Keratinocyte (primary cell): ENCODE data around the gene PTPRN2. TPM values are rescaled to one million over a fixed set of nuclear protein-coding genes. Genes with fewer than 3 reads are reported as not detected.

ENCODE experiments used
- DNase-seq: peaks from one replicate; pipeline ENCODE4 v3.0.0-alpha.2; 2011; ENCODE audit warnings: low read depth, missing footprints, low spot score
- FAIRE-seq: peaks from 2 replicates; lab custom pipeline; 2011; peaks lifted over from hg19 to GRCh38; lab: Jason Lieb, UNC
- H2AFZ ChIP-seq: 2 replicates; pipeline ENCODE4 v1.6.0; 2012; ENCODE audit warnings: low read length, control low read depth, inconsistent platforms; ENCODE audit not compliant: control insufficient read depth
- H3K27ac ChIP-seq: 2 replicates; pipeline ENCODE4 v1.5.1; 2011; ENCODE audit warnings: low read length; ENCODE audit not compliant: control insufficient read depth, insufficient read depth
- H3K27me3 ChIP-seq: 3 replicates; pipeline ENCODE4 v1.6.0; 2011; ENCODE audit warnings: low read length; ENCODE audit not compliant: control insufficient read depth, insufficient read depth; ENCODE audit errors: extremely low read depth
- H3K36me3 ChIP-seq, 2 experiments: 2 replicates in 1 of 2; 3 replicates in 1 of 2; pipeline ENCODE4 v1.5.1; 2011; ENCODE audit warnings: low read length in 2 of 2, mild to moderate bottlenecking in 1 of 2; ENCODE audit not compliant: control insufficient read depth in 2 of 2, insufficient read depth in 2 of 2; ENCODE audit errors: extremely low read depth in 1 of 2
- H3K4me1 ChIP-seq: 3 replicates; pipeline ENCODE4 v1.5.1; 2011; ENCODE audit warnings: low read length; ENCODE audit not compliant: control insufficient read depth, insufficient read depth; ENCODE audit errors: extremely low read depth
- H3K4me2 ChIP-seq: 3 replicates; pipeline ENCODE4 v1.6.0; 2011; ENCODE audit warnings: low read depth, low read length; ENCODE audit not compliant: control insufficient read depth, insufficient read depth; ENCODE audit errors: extremely low read depth
- H3K4me3 ChIP-seq, 3 experiments: fragments of 200-600 bp in 1 of 3; sonication (generic) in 1 of 3; 2 replicates in 2 of 3; 3 replicates in 1 of 3; pipeline ENCODE4 v1.5.1; 2011 to 2016; ENCODE audit warnings: low read length in 3 of 3, mild to moderate bottlenecking in 3 of 3, control low read depth in 2 of 3, inconsistent platforms in 1 of 3, low read depth in 1 of 3, mixed read lengths in 1 of 3, mixed run types in 1 of 3, moderate library complexity in 1 of 3; ENCODE audit not compliant: control insufficient read depth in 2 of 3, insufficient read depth in 2 of 3; ENCODE audit errors: extremely low read depth in 1 of 3
- H3K79me2 ChIP-seq: 2 replicates; pipeline ENCODE4 v1.6.0; 2012; ENCODE audit warnings: low read length; ENCODE audit not compliant: control insufficient read depth, insufficient read depth
- H3K9ac ChIP-seq: 3 replicates; pipeline ENCODE4 v1.6.0; 2011; ENCODE audit warnings: low read length; ENCODE audit not compliant: control insufficient read depth, insufficient read depth; ENCODE audit errors: extremely low read depth
- H3K9me1 ChIP-seq: 3 replicates; pipeline ENCODE4 v1.6.0; 2011; ENCODE audit warnings: low read length; ENCODE audit not compliant: control insufficient read depth, insufficient read depth; ENCODE audit errors: extremely low read depth
- H3K9me3 ChIP-seq: 2 replicates; pipeline ENCODE4 v1.5.1; 2012; ENCODE audit warnings: low read depth, low read length; ENCODE audit not compliant: control insufficient read depth
- H4K20me1 ChIP-seq: 3 replicates; pipeline ENCODE4 v1.6.0; 2011; ENCODE audit warnings: low read length; ENCODE audit not compliant: control insufficient read depth, insufficient read depth; ENCODE audit errors: extremely low read depth
- EZH2 ChIP-seq: IDR thresholded peaks from one replicate; pipeline ENCODE4 v1.6.1; 2012; ENCODE audit warnings: inconsistent platforms, mild to moderate bottlenecking, low read length, moderate library complexity
- dilution Hi-C: fragments of 300-500 bp; cut with MboI; formaldehyde crosslinking; loops from one replicate; pipeline ENCODE4 v1.7.0; 2020; ENCODE audit warnings: low sequenced_read_pairs; ENCODE audit not compliant: extremely low pct_ligation_motif_present
- polyA plus RNA-seq, 5 experiments: library from polyadenylated mRNA; depleted of rRNA in 3 of 5; stranded (reverse) in 3 of 5; stranded (forward) in 1 of 5; unstranded in 1 of 5; fragments of >200 nt; gene quantifications; 1 replicate in 1 of 5; 2 replicates in 3 of 5; 3 replicates in 1 of 5; pipeline versions ENCODE4 v1.2.1 to v1.2.3, GENCODE V29; 2011 to 2012; ENCODE audit warnings: missing spikeins in 2 of 5, low read depth in 1 of 5, low replicate concordance in 1 of 5
- TF ChIP-seq, protein P1 (sequence below), 3 experiments: IDR thresholded peaks in 1 of 3; conservative IDR thresholded peaks in 1 of 3; optimal IDR thresholded peaks in 1 of 3; 2 replicates in 2 of 3; 3 replicates in 1 of 3; pipeline versions ENCODE3 to v1.5.1; 2011; ENCODE audit warnings: low read length in 3 of 3, mild to moderate bottlenecking in 3 of 3, moderate library complexity in 2 of 3, control low read depth in 1 of 3, inconsistent platforms in 1 of 3; ENCODE audit not compliant: insufficient read depth in 2 of 3; ENCODE audit errors: extremely low read depth in 1 of 3

Gene PTPRN2
- polyA plus RNA-seq, 1 donor (not counting 4 experiments of a cell fraction or from before 2014, with no cell fraction given), result not detected

DNA sequence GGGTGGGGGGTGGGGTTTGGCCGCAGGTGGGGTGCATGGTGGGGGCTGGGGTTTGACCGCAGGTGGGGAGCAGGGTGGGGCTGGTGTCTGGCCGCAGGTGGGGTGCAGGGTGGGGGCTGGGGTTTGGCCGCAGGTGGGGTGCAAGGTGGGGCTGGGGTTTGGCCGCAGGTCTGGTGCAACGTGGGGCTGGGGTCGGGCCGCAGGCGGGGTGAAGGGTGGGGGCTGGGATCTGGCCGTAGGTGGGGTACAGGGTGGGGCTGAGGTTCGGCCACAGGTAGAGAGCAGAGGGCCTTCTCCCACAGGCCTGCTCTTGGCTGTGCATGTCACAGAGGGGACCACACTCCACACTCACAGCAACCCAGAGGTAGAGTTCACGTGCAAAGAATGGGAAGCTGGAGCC is 586.6 kb downstream of the PTPRN2 start:
- H3K4me1 ChIP-seq, result no peaks in the 10 kb centered on the region
- no peak overlapping the region for H3K4me2 ChIP-seq
- no peaks in the 10 kb centered on the region for H3K36me3 ChIP-seq
- FAIRE-seq, result no peak
- H3K9ac ChIP-seq, result no peak overlapping the region
- H3K4me3 ChIP-seq, result no peak overlapping the region
- dilution Hi-C loops, result no loop called here
- no peak for DNase-seq
- no peaks in the 10 kb centered on the region for H3K79me2 ChIP-seq
- no peak for TF ChIP-seq EZH2
- TF ChIP-seq, protein P1, sequence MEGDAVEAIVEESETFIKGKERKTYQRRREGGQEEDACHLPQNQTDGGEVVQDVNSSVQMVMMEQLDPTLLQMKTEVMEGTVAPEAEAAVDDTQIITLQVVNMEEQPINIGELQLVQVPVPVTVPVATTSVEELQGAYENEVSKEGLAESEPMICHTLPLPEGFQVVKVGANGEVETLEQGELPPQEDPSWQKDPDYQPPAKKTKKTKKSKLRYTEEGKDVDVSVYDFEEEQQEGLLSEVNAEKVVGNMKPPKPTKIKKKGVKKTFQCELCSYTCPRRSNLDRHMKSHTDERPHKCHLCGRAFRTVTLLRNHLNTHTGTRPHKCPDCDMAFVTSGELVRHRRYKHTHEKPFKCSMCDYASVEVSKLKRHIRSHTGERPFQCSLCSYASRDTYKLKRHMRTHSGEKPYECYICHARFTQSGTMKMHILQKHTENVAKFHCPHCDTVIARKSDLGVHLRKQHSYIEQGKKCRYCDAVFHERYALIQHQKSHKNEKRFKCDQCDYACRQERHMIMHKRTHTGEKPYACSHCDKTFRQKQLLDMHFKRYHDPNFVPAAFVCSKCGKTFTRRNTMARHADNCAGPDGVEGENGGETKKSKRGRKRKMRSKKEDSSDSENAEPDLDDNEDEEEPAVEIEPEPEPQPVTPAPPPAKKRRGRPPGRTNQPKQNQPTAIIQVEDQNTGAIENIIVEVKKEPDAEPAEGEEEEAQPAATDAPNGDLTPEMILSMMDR (optimal IDR thresholded peaks at IDR 0.05 in 1 of 3, IDR thresholded peaks at IDR 0.05 in 1 of 3, conservative IDR thresholded peaks at IDR 0.05 in 1 of 3; ENCODE audit: extremely low read depth in 1 of 3, insufficient read depth in 2 of 3, low read length in 3 of 3), result no peak
- no peak overlapping the region for H3K27ac ChIP-seq
- H3K9me1 ChIP-seq, result no peaks in the 10 kb centered on the region
- no peak overlapping the region for H2AFZ ChIP-seq
- H3K9me3 ChIP-seq, result peaks cover 4% of the 10 kb centered on the region
- no peaks in the 10 kb centered on the region for H4K20me1 ChIP-seq
- no peaks in the 10 kb centered on the region for H3K27me3 ChIP-seq

DNA sequence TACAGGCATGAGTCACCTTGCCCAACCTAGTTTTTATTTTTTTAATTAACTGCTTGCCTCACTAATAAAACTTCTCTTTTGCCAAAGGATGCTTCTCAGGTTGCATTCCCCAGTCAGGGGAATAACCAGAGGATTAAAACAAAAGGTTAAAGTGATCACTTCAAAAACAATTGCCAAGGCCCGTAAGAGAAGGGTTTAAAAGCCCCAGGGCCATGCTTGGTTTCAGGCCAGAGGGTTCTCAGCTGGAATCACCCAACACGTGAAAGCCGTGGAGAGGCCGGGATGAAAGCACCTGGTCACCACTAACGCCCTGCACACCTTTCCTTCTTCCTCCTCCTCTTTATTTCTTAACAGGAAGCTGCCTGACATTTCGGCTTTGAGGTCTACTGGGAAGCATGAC is 587.5 kb downstream of the PTPRN2 start:
- H3K9me3 ChIP-seq, result peaks cover 8% of the 10 kb centered on the region
- DNase-seq, result no peak
- H3K4me3 ChIP-seq, result no peak overlapping the region
- H4K20me1 ChIP-seq, result no peaks in the 10 kb centered on the region
- H3K36me3 ChIP-seq, result no peaks in the 10 kb centered on the region
- no peak overlapping the region for H2AFZ ChIP-seq
- H3K27ac ChIP-seq, result no peak overlapping the region
- no peak overlapping the region for H3K9ac ChIP-seq
- dilution Hi-C loops, result no loop called here
- no peak overlapping the region for H3K4me2 ChIP-seq
- TF ChIP-seq EZH2, result no peak
- TF ChIP-seq, protein P1 (optimal IDR thresholded peaks at IDR 0.05 in 1 of 3, IDR thresholded peaks at IDR 0.05 in 1 of 3, conservative IDR thresholded peaks at IDR 0.05 in 1 of 3; ENCODE audit: extremely low read depth in 1 of 3, insufficient read depth in 2 of 3, low read length in 3 of 3), result no peak
- H3K9me1 ChIP-seq, result no peaks in the 10 kb centered on the region
- H3K79me2 ChIP-seq, result no peaks in the 10 kb centered on the region
- no peaks in the 10 kb centered on the region for H3K4me1 ChIP-seq
- H3K27me3 ChIP-seq, result no peaks in the 10 kb centered on the region
- no peak for FAIRE-seq
